SU-DHL-6 (cell line): ENCODE data around the gene ISM2.

Experiments
- H2AFZ ChIP-seq: fragments of 200-600 bp; sonication (generic); 2 replicates; pipeline ENCODE4 v1.6.1; 2014; ENCODE audit warnings: low read depth, mild to moderate bottlenecking, moderate library complexity, mixed read lengths, antibody characterized with exemption, low read length; ENCODE audit not compliant: severe bottlenecking
- H3F3A ChIP-seq: fragments of 200-600 bp; shearing (Covaris generic); 2 replicates; pipeline ENCODE4 v1.6.0; 2016; ENCODE audit warnings: antibody characterized with exemption, mild to moderate bottlenecking; ENCODE audit not compliant: insufficient read depth
- H3K27ac ChIP-seq: fragments of 200-600 bp; sonication (generic); 2 replicates; pipeline ENCODE4 v1.5.1; 2016; ENCODE audit warnings: low read depth, mild to moderate bottlenecking, low read length, moderate library complexity, mixed read lengths
- H3K27me3 ChIP-seq: fragments of 200-600 bp; sonication (generic), shearing (Covaris generic); 2 replicates; pipeline ENCODE4 v1.6.0; 2014; ENCODE audit warnings: mild to moderate bottlenecking, low read length
- H3K36me3 ChIP-seq: fragments of 200-600 bp; sonication (generic); 2 replicates; pipeline ENCODE4 v1.6.1; 2014; ENCODE audit warnings: mild to moderate bottlenecking, low read length, mixed read lengths
- H3K4me2 ChIP-seq: fragments of 300-600, 200-600 bp; shearing (Covaris generic), sonication (generic); 2 replicates; pipeline ENCODE4 v1.6.0; 2014; ENCODE audit warnings: low read length, low read depth, mild to moderate bottlenecking; ENCODE audit not compliant: poor library complexity, severe bottlenecking
- H3K4me3 ChIP-seq: fragments of 200-600 bp; sonication (generic); 2 replicates; pipeline ENCODE4 v1.5.1; 2014; ENCODE audit warnings: antibody characterized with exemption, low read length, mild to moderate bottlenecking, mixed read lengths; ENCODE audit not compliant: insufficient read depth, poor library complexity, severe bottlenecking
- H3K79me2 ChIP-seq: fragments of 200-600 bp; sonication (generic); 2 replicates; pipeline ENCODE4 v1.6.1; 2014; ENCODE audit warnings: mild to moderate bottlenecking, low read length, moderate library complexity; ENCODE audit not compliant: insufficient read depth
- H3K9ac ChIP-seq: fragments of 200-600 bp; sonication (generic); 2 replicates; pipeline ENCODE4 v1.7.0; 2014; ENCODE audit warnings: mild to moderate bottlenecking, low read length
- H3K9me2 ChIP-seq: fragments of 200-600 bp; sonication (generic); replicated peaks from 2 replicates; pipeline ENCODE4 v1.6.1; 2014; ENCODE audit warnings: low read length; ENCODE audit not compliant: insufficient read depth
- H3K9me3 ChIP-seq: fragments of 200-600 bp; sonication (generic); 2 replicates; pipeline ENCODE4 v1.6.1; 2014; ENCODE audit warnings: low read length, mixed read lengths; ENCODE audit not compliant: insufficient read depth
- H4K20me1 ChIP-seq: fragments of 200-600 bp; sonication (generic); 2 replicates; pipeline ENCODE4 v1.6.1; 2014; ENCODE audit warnings: low read depth, mild to moderate bottlenecking, antibody characterized with exemption, low read length, moderate library complexity, mixed read lengths
- CTCF ChIP-seq: fragments of 200-600 bp; sonication (generic); IDR thresholded peaks from one replicate; pipeline ENCODE4 v1.5.1; 2017; ENCODE audit warnings: antibody characterized with exemption, mild to moderate bottlenecking, low read length, moderate library complexity; ENCODE audit not compliant: insufficient read depth, poor library complexity, severe bottlenecking
- EZH2phosphoT487 ChIP-seq: fragments of 200-600 bp; sonication (generic), shearing (Covaris generic); conservative IDR thresholded peaks from 2 replicates; pipeline ENCODE4 v1.6.1; 2018; ENCODE audit warnings: mild to moderate bottlenecking, antibody characterized with exemption, low read length, moderate library complexity, mixed read lengths

Gene ISM2

DNA sequence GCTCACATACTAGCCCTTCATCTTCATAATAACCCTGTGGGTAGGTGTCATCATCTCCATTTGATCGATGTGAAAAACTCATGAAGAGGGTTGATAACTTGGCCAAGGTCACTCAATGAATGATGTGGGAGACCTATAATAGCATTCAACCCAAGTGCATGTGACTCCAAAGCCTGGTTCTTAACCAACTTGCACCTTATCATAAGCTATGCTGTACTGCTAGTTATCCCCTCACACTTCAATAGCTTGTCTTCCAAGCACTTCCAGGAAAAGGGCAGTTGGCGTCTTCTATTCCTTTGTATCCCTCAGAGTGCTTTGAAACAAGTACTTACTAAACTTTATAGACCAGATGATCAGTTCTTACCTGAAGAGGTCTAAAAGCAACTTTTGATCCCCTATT is 56.4 kb downstream of the ISM2 start:
- no peaks in the 10 kb centered on the region for H3K27me3 ChIP-seq
- no peaks in the 10 kb centered on the region for H4K20me1 ChIP-seq
- H3K36me3 ChIP-seq = no peaks in the 10 kb centered on the region
- no peak overlapping the region for H3K9ac ChIP-seq
- no peaks in the 10 kb centered on the region for H3K9me3 ChIP-seq
- no peak overlapping the region for H3K4me2 ChIP-seq
- H3F3A ChIP-seq = no peaks in the 10 kb centered on the region
- no peak overlapping the region for H3K27ac ChIP-seq
- H2AFZ ChIP-seq = no peak overlapping the region
- no peaks in the 10 kb centered on the region for H3K79me2 ChIP-seq
- H3K9me2 ChIP-seq = no peaks in the 10 kb centered on the region
- TF ChIP-seq CTCF = no peak
- TF ChIP-seq EZH2phosphoT487 = no peak
- H3K4me3 ChIP-seq = no peak overlapping the region

DNA sequence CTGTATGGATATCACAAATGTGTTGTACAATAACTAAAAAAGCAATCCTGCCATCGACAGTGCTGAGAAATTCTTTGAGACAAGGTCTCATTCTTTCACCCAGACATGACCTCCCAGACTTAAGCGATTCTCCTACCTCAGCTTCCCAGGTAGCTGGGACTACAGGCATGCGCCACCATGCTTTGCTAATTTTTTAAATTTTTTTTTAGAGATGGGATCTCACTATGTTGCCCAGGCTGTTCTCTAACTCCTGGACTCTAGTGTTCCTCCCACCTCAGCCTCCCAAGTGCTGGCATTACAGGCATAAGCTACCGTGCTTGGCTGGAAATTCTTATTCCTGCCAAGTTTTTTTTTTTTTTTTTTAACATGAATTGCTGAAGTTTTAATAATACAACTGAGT is 58.8 kb downstream of the ISM2 start:
- Histone ChIP-seq H3K79me2 (no peaks in the 10 kb centered on the region), H4K20me1 (no peaks in the 10 kb centered on the region), H2AFZ (no peak overlapping the region), H3K9ac (no peak overlapping the region), H3K4me3 (no peak overlapping the region), H3F3A (no peaks in the 10 kb centered on the region), H3K36me3 (no peaks in the 10 kb centered on the region; the same call in 1 of the 2 replicates), H3K9me2 (no peaks in the 10 kb centered on the region), H3K9me3 (no peaks in the 10 kb centered on the region), H3K27me3 (no peaks in the 10 kb centered on the region), H3K4me2 (no peak overlapping the region), H3K27ac (no peak overlapping the region)
- TF ChIP-seq EZH2phosphoT487 (no peak), CTCF (no peak)

GRCh38 chr14:77438596-77438995 is 60.0 kb downstream of the ISM2 start:
- H3K36me3 ChIP-seq = no peaks in the 10 kb centered on the region; the same call in 1 of the 2 replicates
- TF ChIP-seq EZH2phosphoT487 (no peak), CTCF (no peak)

GRCh38 chr14:77436042-77436441 is 62.6 kb downstream of the ISM2 start:
- Histone ChIP-seq H3K4me3 (no peak overlapping the region), H3K27ac (no peak overlapping the region), H2AFZ (no peak overlapping the region), H3K4me2 (no peak overlapping the region), H3K27me3 (no peaks in the 10 kb centered on the region), H3F3A (no peaks in the 10 kb centered on the region), H3K79me2 (no peaks in the 10 kb centered on the region), H3K9me2 (no peaks in the 10 kb centered on the region), H3K36me3 (peaks cover 16% of the 10 kb centered on the region), H3K9me3 (no peaks in the 10 kb centered on the region), H3K9ac (no peak overlapping the region), H4K20me1 (no peaks in the 10 kb centered on the region)
- TF ChIP-seq EZH2phosphoT487 (no peak), CTCF (no peak)

More at GRCh38 chr14:77438596-77438995, 60.0 kb downstream of the ISM2 start:
- no peaks in the 10 kb centered on the region for H4K20me1 ChIP-seq
- no peaks in the 10 kb centered on the region for H3K9me3 ChIP-seq
- H3K4me3 ChIP-seq = no peak overlapping the region
- H3K27ac ChIP-seq = no peak overlapping the region
- H3K4me2 ChIP-seq = no peak overlapping the region
- H3F3A ChIP-seq = no peaks in the 10 kb centered on the region
- no peaks in the 10 kb centered on the region for H3K27me3 ChIP-seq
- H3K9ac ChIP-seq = no peak overlapping the region
- no peaks in the 10 kb centered on the region for H3K9me2 ChIP-seq
- H2AFZ ChIP-seq = no peak overlapping the region
- H3K79me2 ChIP-seq = no peaks in the 10 kb centered on the region
